GM18909 (cell line): ENCODE measurements around the gene STARD3.

ENCODE experiments used
- ATAC-seq: cut with Tn5 transposase; IDR thresholded peaks from one replicate; pipeline ENCODE4 v1.9.1; 2021; ENCODE audit warnings: mild to moderate bottlenecking; ENCODE audit not compliant: unreplicated experiment, poor library complexity

The STARD3 gene

DNA sequence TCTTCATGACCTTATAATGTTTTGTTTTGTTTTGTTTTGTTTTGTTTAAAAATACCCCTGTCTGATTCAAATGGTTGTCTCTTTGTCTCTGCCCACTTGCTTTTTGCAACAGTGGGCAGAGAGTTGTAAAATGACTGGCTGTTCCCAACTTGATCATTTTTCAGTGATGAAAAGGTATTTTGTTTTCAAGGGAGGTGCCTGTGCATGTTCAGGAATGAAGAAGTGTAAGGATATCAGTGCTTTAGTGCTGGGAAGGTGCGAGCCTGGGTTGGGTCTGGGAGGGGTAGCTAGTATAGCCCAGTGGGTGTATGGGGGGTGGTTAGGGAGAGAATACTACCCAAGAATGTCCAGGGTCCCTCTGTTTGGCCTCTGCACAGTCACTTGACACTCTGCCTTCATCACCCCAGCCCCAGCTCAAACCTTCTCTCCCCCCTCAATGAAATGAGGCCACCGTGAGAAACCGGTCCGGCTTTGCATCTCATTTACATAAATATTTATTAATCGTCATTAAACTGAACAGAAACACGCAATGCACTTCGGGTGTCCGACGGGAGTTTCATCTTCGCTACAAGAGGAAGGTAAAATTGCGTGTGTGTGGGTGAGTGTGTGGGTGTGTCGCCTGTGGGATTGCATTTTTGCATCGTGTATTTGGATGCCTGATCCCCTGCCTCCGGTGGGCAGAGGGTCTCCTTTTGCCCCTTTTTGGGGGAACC is 33.5 kb upstream of the STARD3 start:
- ATAC-seq: no peak

DNA sequence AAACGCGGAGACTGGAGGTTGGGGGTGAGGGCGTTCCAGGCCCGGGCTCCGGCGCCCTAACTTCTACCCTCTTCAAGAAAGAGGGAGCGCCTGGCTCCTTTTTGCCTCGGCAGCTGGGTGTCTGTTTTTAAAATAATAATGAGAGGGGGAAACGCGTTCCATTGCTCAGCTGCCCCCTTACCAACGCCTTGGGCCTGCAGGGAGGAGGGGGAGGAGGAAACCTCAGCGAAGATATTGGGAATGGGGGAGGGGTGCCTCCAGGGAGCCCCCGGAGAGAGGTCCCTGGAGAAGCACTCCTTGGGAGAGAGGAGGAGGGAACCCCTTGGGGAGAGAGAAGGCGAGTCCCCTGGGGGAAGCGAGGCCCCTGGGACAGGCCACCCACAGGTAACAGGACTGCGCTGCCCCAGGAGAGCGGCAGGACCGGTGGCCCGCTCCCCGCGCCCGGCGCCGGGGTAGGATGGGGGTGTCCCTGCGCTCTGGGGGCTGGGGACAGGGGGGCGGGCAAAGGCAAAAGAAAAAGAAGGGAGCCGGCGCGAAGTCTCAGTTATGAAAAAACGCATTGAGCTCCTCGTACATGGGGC is 31.9 kb upstream of the STARD3 start:
- ATAC-seq: no peak

DNA sequence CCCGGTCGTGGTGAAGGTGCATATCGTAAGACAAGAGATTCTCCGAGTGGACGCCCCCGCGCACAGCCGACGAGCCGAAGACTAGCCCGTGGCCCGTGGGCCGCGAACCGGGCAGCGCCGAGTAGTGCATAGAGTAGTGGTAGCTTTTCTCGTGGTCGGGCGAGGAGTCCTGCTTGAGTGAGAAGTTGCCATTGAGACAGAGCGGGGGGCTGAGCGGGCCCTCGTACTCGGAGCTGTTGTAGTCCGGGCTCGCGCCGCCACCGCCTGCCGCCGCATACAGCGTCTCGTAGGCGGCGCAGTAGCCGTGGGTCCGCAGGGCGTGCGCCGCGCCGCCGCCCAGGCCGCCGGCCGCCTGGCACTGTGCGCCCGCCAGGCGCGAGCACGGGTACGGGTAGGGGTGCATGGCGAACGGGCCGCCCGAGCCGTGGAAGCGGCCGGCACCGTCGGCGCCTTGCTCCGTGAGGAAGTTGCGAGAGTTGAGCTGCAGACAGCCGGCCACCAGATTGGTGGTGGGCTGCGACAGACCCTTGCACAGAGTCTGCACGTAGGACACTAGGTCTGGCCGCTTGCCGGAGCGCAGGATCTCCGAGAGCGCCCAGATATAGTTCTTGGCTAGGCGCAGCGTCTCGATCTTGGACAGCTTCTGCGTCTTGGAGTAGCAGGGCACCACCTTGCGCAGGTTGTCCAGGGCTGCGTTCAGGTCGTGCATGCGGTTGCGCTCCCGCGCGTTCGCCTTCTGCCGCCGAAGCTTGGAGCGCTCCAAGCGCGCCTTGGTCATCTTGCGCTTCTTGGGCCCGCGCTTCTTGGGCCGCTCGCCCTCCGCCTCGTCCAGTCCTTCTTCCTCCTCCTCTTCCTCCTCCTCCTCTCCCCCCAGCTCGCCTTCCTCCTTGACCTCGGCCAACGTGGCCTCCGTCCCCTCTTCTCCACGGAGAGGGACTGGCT is 31.2 kb upstream of the STARD3 start:
- no peak for ATAC-seq

DNA sequence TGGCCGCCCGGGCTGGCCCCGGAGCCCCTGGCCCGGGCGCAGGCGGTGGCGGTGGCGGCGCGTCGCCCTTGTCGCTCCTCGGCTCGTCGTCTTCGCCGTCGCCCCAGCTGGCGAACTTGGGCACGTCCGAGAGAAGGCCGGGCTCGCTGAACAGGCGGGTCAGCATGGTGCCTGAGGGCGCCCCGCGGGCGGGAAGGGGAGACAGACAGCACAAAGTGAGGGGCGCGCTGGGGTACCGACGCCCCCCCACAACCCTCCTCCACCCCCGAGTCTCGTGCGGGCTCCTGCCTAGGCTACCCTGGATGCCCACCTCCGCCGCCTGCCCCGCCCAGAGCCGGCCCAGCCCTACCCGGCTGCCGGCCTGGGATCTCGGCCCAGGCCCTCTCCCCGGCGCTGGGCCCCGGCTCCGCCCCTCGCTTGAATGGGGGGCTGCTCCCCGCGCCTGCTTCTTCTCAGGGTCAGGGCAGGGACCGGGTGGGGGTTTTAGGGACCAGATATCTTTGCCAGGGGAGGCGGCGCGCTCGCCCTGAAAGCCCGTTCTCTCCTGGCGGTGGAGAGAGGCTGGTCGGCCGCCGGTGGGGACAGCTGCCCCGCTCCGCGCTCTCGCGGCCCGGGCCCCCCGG is 30.4 kb upstream of the STARD3 start:
- no peak for ATAC-seq

DNA sequence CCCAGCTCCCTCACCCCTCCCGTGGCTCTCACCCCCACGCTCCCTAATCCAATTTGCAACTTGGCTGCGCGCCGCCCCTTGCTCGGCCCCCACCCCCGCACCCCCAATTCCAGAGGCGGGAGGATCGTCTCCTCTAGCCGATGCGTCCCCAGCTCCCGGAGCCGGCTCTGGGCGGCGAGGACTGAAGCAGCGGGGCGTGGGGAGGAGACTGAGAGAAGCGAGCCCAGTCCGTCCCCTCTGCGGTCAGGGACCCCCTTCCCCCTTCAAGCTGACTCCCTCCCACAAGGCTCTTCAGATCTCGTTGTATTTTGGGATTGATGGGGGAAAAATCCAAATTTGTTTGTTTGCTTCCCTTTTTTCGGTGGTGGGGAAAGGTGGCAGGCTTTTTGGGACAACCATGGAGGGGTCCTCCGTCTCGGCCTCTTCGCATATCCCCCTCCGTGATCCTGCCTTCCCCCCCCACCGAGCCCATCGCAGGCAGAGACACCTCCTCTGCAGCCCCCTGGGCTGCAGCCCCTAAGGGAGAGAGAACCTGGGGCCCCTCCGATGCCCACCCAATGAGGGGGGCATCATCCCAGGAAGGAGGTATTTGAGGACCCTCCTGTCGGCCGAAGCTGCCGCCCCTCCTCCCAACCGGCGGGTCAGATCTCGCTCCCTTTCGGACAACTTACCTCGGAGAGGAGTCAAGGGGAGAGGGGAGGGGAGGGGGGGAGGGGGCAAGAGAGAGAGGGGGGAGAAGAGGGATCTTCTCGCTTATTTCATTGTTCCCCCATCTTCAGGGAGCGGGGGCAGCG is 29.7 kb upstream of the STARD3 start:
- no peak for ATAC-seq

DNA sequence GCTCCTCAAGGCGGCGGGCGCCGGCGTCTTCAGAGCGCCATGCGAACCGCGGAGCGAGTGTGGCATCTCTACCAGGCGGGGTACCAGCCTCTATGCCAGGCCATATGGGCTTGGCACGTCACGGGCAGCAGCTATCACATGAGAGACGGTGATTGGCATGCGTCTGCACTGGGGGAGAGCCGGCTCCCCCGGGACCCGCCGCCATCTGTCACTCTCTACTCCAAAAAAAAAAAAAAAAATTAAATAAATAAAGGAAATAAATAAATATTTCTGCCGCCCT is 29.2 kb upstream of the STARD3 start, which contains the start of gene NEUROD2:
Gene NEUROD2 (minus strand): TSS at position 70 of the 280 bp plus-strand sequence. CDS start 1,321 bp downstream, outside the sequence.
- ATAC-seq: no peak

DNA sequence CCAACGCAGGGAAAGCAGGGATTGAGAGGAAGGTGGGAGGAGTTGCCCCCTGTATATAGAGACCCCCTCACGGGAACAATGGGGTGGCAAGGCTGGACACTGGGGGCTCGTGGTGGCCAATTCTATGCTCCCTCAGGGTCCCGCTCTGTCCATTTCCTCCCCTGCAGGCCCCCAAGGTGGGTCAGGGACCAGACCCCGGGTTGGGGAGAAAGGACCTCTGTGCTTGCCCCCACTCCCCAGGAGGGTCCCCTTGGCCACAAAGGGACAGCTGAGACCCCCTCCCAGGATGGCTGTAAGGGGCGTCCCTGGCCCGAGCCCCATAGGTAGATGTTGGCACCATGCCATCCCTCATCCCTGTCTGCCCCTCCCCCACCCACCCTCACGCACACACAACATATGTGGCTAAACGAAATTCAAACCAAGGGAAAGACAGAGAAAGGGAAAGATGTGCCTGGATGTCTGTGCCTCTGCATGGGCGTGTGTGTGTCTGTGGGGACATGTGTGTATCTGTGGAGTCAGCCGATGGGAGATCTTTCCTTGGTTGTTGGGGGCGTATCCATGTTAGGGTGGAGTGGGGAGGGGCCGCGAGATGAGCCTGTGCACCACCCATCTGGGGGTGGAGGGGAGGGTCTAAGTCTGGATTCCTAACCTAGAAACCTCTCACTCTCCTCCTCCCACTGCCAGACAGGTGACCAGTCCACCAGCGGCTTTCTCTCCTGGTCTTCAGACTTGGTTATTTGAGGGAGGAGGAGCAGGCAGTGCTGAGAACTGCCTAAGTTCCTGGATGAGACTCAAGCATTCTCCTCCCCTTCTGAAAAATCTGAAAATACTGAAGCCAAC is 28.6 kb upstream of the STARD3 start:
- no peak for ATAC-seq

DNA sequence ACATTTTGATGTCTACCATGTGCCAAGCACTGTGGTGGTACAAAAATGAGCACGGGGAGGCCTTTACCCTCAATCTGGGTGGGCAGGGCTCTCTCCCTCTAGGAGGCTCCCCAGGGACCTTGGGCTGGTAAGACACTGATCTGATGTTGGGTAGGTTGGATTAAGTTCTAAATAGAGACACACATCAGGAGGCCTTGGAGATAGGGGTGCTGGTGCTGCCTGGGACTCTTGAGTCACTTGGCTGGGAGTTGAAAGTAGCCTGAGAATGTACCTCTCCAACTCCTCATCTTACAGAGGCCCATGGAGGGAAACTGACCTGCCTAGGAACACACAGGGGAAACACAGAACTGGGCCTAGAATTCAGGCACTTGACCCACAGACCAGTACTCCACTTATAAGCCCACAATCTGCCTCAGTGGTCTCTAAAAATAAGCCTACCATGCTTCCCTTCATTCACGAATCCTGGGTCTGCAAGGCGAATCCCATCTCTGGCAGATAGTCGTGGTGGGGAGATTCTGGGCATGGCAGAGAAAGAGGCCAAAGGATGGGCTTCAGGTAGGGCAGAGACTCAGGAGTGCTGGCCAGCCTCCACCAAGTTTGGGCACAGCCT is 27.4 kb upstream of the STARD3 start:
- no peak for ATAC-seq

DNA sequence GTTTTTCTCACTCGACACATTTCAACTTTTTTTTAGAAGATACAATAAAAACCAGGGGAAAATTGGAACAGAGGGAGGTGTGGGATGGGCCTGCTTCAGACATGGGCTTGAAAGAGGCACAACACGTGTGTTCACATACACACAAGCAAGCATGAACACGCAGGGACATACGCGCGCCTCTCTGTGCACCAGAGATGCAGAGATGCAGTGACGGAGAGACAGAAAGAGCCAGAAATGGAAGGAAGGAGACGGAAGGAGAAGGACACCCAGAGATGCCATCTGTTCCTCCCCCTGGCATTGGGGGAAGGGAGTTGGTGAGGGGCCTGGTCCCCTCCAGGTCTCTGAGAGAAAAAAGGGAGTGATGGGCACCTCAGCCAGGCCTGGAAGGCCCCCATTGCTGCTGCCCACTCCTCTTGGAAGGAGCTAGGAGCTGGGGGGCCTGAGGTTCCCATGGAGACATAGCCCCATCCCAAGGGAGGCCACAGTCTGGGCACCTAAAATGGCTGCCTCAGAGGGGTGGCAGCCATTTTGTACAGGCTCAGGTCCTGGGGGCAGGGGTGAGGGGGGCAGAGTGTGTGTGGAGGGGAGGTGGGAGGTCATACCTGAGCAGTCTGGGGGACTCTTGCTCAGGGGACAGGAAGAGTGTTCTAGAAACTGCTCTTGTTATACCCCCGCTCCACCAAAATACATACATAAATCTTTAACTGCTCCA is 25.4 kb upstream of the STARD3 start:
- no peak for ATAC-seq

DNA sequence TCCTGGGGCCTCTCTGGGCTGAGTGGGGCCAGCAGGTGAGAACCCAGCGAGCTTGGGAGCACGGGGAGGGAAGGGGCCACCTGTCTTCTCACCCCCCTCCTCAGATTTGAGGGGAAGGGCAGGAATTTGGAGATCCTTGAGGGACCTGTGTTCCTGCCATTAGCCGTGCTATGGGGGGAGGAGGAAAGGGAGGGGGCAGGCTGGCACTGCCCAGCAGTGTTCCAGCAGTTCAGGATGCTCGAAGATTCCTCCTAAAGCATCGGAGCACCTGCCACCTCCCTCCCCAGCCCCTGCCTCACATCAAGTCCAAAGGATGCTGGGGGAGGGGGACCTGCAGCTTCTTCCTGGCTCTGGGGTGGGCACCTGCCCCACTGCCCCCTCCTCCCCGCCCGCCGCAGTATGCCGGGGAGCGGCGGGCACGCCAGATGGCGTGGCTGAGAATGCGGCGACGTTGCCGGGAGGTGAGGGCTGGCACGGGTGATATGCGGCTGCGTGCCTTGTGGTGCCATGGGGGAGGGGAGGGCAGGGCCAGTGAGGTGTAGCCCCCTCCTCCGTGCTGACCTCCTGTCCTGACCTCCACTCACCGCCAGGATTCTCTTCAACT is 24.6 kb upstream of the STARD3 start:
- ATAC-seq: no peak

DNA sequence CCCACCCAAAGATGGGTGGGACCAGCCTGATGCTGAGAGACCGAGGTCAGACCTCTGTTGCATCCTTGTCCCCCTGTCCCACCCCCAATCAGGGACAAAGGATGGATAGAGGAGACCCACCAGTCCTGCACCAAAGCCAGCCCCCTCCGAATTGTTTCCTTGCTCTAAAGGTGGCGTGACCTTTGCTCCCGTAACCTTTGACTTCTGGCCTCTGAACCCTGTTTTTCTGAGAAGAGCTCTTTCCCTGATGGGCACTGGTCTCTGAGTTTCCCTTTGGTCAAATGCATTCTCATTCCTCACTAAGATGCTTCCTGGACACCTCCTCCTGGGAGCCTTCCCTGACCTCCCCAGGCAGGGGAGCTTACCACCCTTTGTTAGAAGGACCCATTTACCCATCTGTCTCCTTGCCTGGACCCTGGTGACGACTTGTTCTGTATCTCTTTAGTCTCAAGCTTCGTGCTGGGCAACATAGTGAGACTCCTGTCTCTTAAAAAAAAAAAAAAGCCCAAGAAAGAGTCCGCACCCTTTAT is 23.9 kb upstream of the STARD3 start:
- no peak for ATAC-seq

DNA sequence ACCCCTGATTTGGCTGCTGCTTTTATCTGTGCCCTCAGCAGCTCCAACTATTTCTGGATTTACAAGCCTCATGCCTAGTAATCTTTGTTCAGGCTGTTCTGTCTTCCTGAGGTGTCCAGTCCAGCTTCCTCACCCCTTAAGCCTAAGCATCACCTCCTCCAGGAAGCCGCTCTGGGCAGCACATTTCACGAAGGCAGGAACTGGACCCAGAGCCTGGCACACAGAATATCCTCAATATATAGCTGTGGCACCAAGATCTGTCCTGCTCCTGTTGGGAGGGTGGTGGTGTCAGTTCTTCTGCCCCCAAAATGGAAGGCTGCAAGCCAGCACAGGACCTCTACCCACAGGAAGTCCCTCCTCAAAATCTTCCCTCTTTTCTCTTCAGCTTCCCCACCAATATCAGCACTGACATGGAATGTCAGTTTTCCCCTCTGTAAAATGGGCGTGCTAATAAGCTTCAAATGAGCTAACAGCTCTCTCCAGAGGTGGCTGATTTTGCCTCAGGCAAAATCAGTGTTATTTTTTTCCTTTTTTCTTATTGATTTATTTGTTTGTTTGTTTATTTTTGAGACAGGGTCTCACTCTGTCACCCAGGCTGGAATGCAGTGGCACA is 22.3 kb upstream of the STARD3 start:
- ATAC-seq: no peak

DNA sequence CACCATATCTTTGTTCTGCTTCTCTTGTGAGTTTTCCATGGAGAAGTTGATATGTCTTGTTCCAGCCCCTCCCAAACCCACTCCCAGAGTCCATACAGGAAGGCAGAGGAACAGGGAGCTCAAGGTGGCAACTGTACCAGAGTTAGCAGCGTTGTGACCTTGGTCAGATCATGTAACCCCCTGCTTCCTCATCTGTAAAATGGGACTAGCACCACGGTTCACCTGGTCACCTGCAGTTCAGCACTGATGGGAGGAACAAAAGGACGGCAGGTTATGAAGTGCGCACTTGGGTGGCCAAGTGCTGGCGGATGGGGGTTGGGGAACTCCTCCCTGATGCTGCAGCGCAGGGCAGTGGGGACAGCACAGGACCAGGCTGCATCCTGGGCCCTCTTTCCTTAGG is 21.5 kb upstream of the STARD3 start:
- ATAC-seq: no peak

DNA sequence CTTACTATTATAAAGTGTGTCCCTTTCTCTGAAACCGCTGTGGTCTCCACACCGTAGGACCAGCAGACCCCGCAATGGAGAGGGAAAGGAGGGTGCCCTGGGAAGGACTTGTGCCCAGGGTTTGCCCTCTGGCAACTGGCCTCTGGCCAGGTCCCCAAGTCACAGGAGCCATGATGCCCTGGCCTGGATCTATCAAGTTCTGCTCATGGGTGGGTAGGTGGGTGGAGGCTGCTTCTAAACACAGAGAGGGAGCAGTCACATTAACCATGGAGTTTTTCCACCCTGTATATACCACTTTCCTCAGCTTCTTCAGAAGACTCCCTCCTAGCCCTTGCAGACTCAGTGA is 19.9 kb upstream of the STARD3 start:
- no peak for ATAC-seq

DNA sequence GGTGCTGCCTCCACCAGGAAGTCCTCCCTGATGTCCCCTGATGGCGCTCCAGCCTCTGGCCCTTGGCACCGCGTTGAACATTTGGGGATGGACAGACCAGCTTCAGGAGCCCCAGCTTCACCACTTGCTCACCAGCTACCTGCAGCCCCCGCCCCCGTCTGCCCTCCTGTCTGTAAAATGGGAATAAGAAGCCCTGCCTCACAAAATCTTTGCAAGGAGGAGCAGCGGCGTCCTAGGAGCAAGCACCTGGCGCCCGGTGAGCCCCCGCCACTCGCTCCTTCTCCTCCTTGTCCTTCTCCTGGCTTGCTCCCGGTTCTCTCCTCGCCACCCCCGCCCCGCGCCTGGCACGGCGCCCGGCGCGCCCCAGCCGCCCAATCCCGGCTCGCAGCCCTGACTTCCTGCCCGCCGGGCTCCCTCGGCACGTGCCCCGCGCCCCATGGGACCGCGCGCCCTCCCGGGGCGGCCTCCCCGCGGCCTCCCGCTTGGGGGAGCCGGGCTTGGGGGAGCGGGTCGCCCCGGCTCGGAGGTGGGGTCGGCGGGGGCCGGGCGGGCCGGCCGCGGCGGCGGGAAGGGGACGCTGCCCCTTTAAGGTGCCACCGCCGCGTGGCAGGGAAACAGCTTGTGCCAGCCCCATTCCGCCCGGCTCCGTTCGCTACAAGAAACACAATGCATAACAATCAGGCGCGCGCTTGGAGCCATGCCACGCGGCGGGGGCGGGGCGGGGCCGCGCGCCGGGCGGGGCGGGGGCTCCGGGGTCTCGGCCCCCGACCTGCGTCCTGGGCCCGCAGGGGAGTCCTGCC is 19.3 kb upstream of the STARD3 start:
- no peak for ATAC-seq

DNA sequence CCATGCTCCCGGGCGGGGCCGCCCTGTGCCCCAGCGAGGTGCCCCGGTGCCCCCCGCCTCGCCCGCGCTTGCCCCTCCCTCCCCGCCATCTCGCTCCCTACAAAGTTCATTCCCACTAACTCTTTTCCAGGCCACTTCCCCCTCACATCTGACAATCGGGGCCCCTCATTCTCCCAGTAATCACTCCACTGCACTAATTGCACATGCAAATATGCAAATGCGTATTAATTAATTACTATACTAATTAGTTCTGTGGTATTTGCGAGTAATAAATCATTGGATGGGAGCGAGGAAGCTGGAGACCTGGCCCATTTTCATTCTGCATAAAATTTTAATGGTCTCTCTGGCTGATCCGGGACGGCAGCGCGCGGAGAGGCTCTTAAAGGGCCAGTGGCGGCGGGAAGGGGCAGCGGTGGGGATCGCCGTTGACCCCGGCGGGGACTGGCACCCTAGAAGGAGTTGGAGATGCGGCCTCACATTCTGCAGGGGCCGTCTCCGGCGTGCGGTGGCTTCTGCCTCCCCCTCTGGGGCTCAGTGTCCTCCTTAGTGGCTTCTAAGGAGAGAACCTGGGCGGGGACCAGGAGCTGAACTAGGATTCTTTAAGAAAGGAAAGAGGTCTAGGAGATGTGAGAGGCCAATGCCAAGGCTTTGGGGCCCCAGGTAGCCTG is 18.6 kb upstream of the STARD3 start:
- ATAC-seq: no peak
